K562 (cell line): Measurements from ENCODE around the gene VWA7. TPM values are rescaled to one million over a fixed set of nuclear protein-coding genes. Genes with fewer than 3 reads are reported as not detected.
A peak's percentile ranks its signal among the peaks of the same experiment; 100 is the strongest.

Experiments used
- ADNP ChIP-seq: fragments of 200-800 bp; sonication (Bioruptor generic); IDR thresholded peaks from 2 replicates; pipeline ENCODE4 v1.6.1; 2016; ENCODE audit warnings: missing genetic modification characterization, missing compliant biosample characterization
- CBX3 ChIP-seq, 2 experiments: IDR thresholded peaks; 1 replicate in 1 of 2; 2 replicates in 1 of 2; pipeline ENCODE4 v1.6.1; 2012; ENCODE audit warnings: inconsistent platforms in 2 of 2, low read length in 2 of 2, borderline replicate concordance in 1 of 2, control low read depth in 1 of 2
- EP300 ChIP-seq: IDR thresholded peaks from 2 replicates; pipeline ENCODE4 v1.6.1; 2012; ENCODE audit warnings: low read length, improper control_type of control experiment
- ETS2 ChIP-seq: IDR thresholded peaks from 2 replicates; pipeline ENCODE4 v1.6.1; 2016; ENCODE audit warnings: borderline replicate concordance, missing genetic modification characterization, mild to moderate bottlenecking, moderate library complexity, missing compliant biosample characterization; ENCODE audit not compliant: poor library complexity, severe bottlenecking
- HNRNPL ChIP-seq: fragments of 200-400 bp; formaldehyde crosslinking; IDR thresholded peaks from 2 replicates; pipeline ENCODE4 v1.6.1; 2017; ENCODE audit warnings: low read depth, mild to moderate bottlenecking, low read length
- HNRNPLL ChIP-seq: fragments of 200-400 bp; formaldehyde crosslinking; IDR thresholded peaks from 2 replicates; pipeline ENCODE4 v1.6.1; 2017; ENCODE audit warnings: low read length, low read depth, mild to moderate bottlenecking; ENCODE audit not compliant: poor library complexity, severe bottlenecking
- HOXB6 ChIP-seq: fragments of 250-450 bp; sonication (Bioruptor Pico); IDR thresholded peaks from 2 replicates; pipeline ENCODE4 v1.5.1; 2022; ENCODE audit warnings: mild to moderate bottlenecking, borderline replicate concordance
- KLF10 ChIP-seq: fragments of 250-450 bp; sonication (Bioruptor Pico); IDR thresholded peaks from 2 replicates; pipeline ENCODE4 v1.6.1; 2021; ENCODE audit warnings: matching md5 sums
- MBD2 ChIP-seq: sonication (generic); IDR thresholded peaks from 2 replicates; pipeline ENCODE4 v1.6.1; 2016; ENCODE audit warnings: low read depth, borderline replicate concordance
- MYBL2 ChIP-seq, 2 experiments: fragments of 450-650 bp in 1 of 2; sonication (generic) in 1 of 2; formaldehyde crosslinking in 1 of 2; IDR thresholded peaks; 2 replicates each; pipeline versions ENCODE4 v1.6.1 to v1.8.1; 2017 to 2022; ENCODE audit warnings: borderline replicate concordance in 1 of 2, inconsistent platforms in 1 of 2, low read depth in 1 of 2, mild to moderate bottlenecking in 1 of 2, missing genetic modification reagents in 1 of 2, moderate library complexity in 1 of 2
- MYC ChIP-seq, 2 experiments: fragments of 250-450 bp in 1 of 2; sonication (Bioruptor Pico) in 1 of 2; IDR thresholded peaks; 2 replicates each; pipeline versions ENCODE4 v1.5.1 to v1.6.1; 2012 to 2021; ENCODE audit warnings: low read depth in 2 of 2, borderline replicate concordance in 1 of 2, improper control_type of control experiment in 1 of 2, low read length in 1 of 2, mild to moderate bottlenecking in 1 of 2, moderate library complexity in 1 of 2
- NEUROD1 ChIP-seq: fragments of 150-350 bp; IDR thresholded peaks from 2 replicates; pipeline ENCODE4 v1.6.1; 2014; ENCODE audit warnings: borderline replicate concordance, low read length, low read depth; ENCODE audit not compliant: partially characterized antibody
- NFIX ChIP-seq: fragments of 250-450 bp; sonication (Bioruptor Pico); IDR thresholded peaks from 2 replicates; pipeline ENCODE4 v1.4.0; 2020; ENCODE audit warnings: low read depth, mild to moderate bottlenecking, moderate library complexity
- NFYB ChIP-seq: IDR thresholded peaks from 2 replicates; pipeline ENCODE4 v1.6.1; 2011; ENCODE audit warnings: mild to moderate bottlenecking, moderate library complexity; ENCODE audit not compliant: insufficient read length; ENCODE audit errors: extremely low read depth
- RBBP5 ChIP-seq: fragments of 200-600 bp; sonication (generic); IDR thresholded peaks from 2 replicates; pipeline ENCODE4 v1.6.1; 2012; ENCODE audit warnings: borderline replicate concordance, mild to moderate bottlenecking, low read length, control low read depth, inconsistent platforms; ENCODE audit not compliant: insufficient read depth, poor library complexity, severe bottlenecking
- SMARCA4 ChIP-seq: fragments of 450-650 bp; IDR thresholded peaks from 2 replicates; pipeline ENCODE4 v1.6.1; 2016
- SMARCE1 ChIP-seq: fragments of 450-650 bp; IDR thresholded peaks from 2 replicates; pipeline ENCODE4 v1.7.1; 2016; ENCODE audit warnings: mild to moderate bottlenecking
- TBP ChIP-seq: optimal IDR thresholded peaks from 2 replicates; pipeline ENCODE3; 2011; ENCODE audit warnings: low read depth, low read length, improper control_type of control experiment
- ZBTB1 ChIP-seq: sonication (generic); formaldehyde crosslinking; IDR thresholded peaks from 2 replicates; pipeline ENCODE4 v1.8.1; 2023; ENCODE audit warnings: missing genetic modification reagents, low read depth, mild to moderate bottlenecking, borderline replicate concordance
- ZBTB8A ChIP-seq: fragments of 450-650 bp; IDR thresholded peaks from 2 replicates; pipeline ENCODE4 v1.6.1; 2018; ENCODE audit warnings: mild to moderate bottlenecking, moderate library complexity; ENCODE audit not compliant: partially characterized antibody
- ZNF124 ChIP-seq: sonication (generic); formaldehyde crosslinking; IDR thresholded peaks from 2 replicates; pipeline ENCODE4 v1.8.1; 2022; ENCODE audit warnings: missing genetic modification reagents
- ZNF146 ChIP-seq: IDR thresholded peaks from one replicate; pipeline ENCODE4 v1.6.1; 2018; ENCODE audit warnings: missing compliant biosample characterization; ENCODE audit not compliant: unreplicated experiment
- ZNF232 ChIP-seq: sonication (generic); formaldehyde crosslinking; IDR thresholded peaks from 2 replicates; pipeline ENCODE4 v1.8.0; 2022; ENCODE audit warnings: mild to moderate bottlenecking, missing genetic modification reagents
- ZNF263 ChIP-seq: sonication (generic); formaldehyde crosslinking; IDR thresholded peaks from 2 replicates; pipeline ENCODE4 v1.8.0; 2022; ENCODE audit warnings: mild to moderate bottlenecking, missing genetic modification reagents, borderline replicate concordance
- ZNF785 ChIP-seq: fragments of 250-450 bp; sonication (Bioruptor Pico); IDR thresholded peaks from 2 replicates; pipeline ENCODE4 v1.4.0; 2020; ENCODE audit warnings: mild to moderate bottlenecking
- polyA plus RNA-seq, 8 experiments: library from polyadenylated mRNA; depleted of rRNA in 4 of 8; stranded (reverse) in 5 of 8; unstranded in 3 of 8; fragments of >200 nt; fragmentation: Nextera tagmentation in 2 of 8; fragmentation: Illumina TruSeq in 1 of 8; extraction: Ambion mirVana in 2 of 8; extraction: Trizol in 1 of 8; gene quantifications; 2 replicates each; pipeline versions ENCODE4 v1.2.1 to v1.2.3, GENCODE V29; 2011 to 2014; ENCODE audit warnings: inconsistent platforms in 1 of 8, missing spikeins in 1 of 8
- total RNA-seq, 7 experiments: library from RNA; depleted of rRNA in 6 of 7; stranded (reverse); fragments of >200 nt in 6 of 7; fragmentation: Illumina TruSeq in 2 of 7; extraction: Trizol in 2 of 7; gene quantifications; 2 replicates each; pipeline versions ENCODE4 v1.2.1 to v1.2.3, GENCODE V29; 2011 to 2021; ENCODE audit warnings: low replicate concordance in 1 of 7
- TF ChIP-seq, protein P1 (sequence below): fragments of 250-450 bp; sonication (Bioruptor Pico); IDR thresholded peaks from 2 replicates; pipeline ENCODE4 v1.9.0; 2021; ENCODE audit warnings: mild to moderate bottlenecking
- TF ChIP-seq, protein P2 (sequence below): fragments of 450-650 bp; formaldehyde crosslinking; IDR thresholded peaks from 2 replicates; pipeline ENCODE4 v1.4.0; 2020; ENCODE audit warnings: mild to moderate bottlenecking, mixed read lengths

VWA7 gene
- total and polyA plus RNA-seq, 9 of the 15 experiments (the other 6 are each of a cell fraction or from before 2014, with no cell fraction given): 0.18 to 2.9 (median 0.95) TPM

DNA sequence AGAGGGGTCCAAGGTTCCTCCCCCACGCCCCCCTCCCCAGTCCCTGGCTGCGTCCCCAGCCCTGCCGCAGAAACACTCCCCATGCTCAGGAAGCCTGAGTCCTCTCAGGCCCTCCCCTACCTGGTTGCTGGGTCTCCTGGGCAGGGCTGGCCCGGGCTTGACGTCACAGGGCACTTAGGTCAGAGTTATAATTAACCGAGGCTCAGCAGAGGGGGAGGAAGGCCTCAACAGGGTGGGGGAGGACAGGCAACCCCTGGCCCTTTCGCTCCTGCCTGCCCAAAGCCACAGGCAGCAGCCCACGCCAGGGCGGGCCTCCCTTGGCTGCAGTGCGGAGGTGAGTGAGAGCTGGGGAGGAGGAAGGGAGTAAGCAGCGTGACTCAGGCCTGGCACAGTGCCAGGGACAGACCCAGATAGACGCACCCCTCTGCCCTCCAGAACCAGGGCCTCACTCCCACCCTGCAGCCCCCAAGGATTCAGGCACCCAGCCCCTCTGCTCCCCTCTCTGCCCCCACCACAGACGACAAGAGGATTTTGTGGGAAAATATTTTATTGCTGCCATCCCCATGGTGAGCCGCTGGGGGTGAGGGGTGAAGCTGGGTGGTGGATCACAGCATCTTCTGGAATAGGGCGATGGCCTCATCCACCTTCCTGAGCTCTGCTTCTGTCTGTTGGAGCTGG, at the start of gene VWA7 (continued):
- no peak for TF ChIP-seq KLF10 (CRISPR knock-in tag)
- no peak for TF ChIP-seq HOXB6 (CRISPR knock-in tag)
- TF ChIP-seq ADNP (tag): no peak
- peak; percentile 83 for TF ChIP-seq RBBP5
- peak; percentile 98 for TF ChIP-seq SMARCE1
- no peak for TF ChIP-seq ZNF232 (CRISPR knock-in tag)
- peak; percentile 86 for TF ChIP-seq MYC (IDR thresholded peaks at IDR 0.05; ENCODE audit: low read depth, low read length)
- TF ChIP-seq MYC (CRISPR knock-in tag; IDR thresholded peaks at IDR 0.05; ENCODE audit: borderline replicate concordance, low read depth): peak; percentile 78; the same call in 1 of the 2 replicates
- TF ChIP-seq CBX3 (IDR thresholded peaks at IDR 0.05; ENCODE audit: borderline replicate concordance in 1 of 2, low read length in 2 of 2): peak in 1 of 2 experiments; percentile 95; a peak in 2 of 3 replicates
- no peak for TF ChIP-seq ZNF785 (CRISPR knock-in tag)
- TF ChIP-seq ZNF146 (CRISPR knock-in tag): no peak
- TF ChIP-seq MBD2: peak; percentile 94
- TF ChIP-seq SMARCA4: peak; percentile 97
- TF ChIP-seq NEUROD1: peak; percentile 95
- peak; percentile 57; the same call in 1 of the 2 replicates for TF ChIP-seq ZBTB1
- TF ChIP-seq HNRNPLL: peak; percentile 52
- TF ChIP-seq, protein P1, sequence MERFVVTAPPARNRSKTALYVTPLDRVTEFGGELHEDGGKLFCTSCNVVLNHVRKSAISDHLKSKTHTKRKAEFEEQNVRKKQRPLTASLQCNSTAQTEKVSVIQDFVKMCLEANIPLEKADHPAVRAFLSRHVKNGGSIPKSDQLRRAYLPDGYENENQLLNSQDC: 0 out of 2 replicates have a peak, but pooled peaks have one; percentile 28
- no peak for TF ChIP-seq ETS2
- TF ChIP-seq NFYB: no peak
- peak; percentile 67 for TF ChIP-seq TBP
- TF ChIP-seq EP300: peak; percentile 88
- peak; percentile 100 for TF ChIP-seq NFIX (CRISPR knock-in tag)
- no peak for TF ChIP-seq ZBTB8A
- TF ChIP-seq, protein P2, sequence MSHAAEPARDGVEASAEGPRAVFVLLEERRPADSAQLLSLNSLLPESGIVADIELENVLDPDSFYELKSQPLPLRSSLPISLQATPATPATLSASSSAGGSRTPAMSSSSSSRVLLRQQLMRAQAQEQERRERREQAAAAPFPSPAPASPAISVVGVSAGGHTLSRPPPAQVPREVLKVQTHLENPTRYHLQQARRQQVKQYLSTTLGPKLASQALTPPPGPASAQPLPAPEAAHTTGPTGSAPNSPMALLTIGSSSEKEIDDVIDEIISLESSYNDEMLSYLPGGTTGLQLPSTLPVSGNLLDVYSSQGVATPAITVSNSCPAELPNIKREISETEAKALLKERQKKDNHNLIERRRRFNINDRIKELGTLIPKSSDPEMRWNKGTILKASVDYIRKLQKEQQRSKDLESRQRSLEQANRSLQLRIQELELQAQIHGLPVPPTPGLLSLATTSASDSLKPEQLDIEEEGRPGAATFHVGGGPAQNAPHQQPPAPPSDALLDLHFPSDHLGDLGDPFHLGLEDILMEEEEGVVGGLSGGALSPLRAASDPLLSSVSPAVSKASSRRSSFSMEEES (CRISPR knock-in tag): no peak
- TF ChIP-seq ZNF263: peak; percentile 90
- no peak for TF ChIP-seq MYBL2 (IDR thresholded peaks at IDR 0.05; ENCODE audit: low read depth)
- TF ChIP-seq MYBL2 (CRISPR knock-in tag; IDR thresholded peaks at IDR 0.05; ENCODE audit: borderline replicate concordance): no peak
- TF ChIP-seq ZNF124 (CRISPR knock-in tag): no peak
- TF ChIP-seq HNRNPL: peak; percentile 69; the same call in 1 of the 2 replicates
